ENCODE results near the gene MYLK2.
A peak's percentile ranks its signal among the peaks of the same experiment; 100 is the strongest.

The MYLK2 gene

GRCh38 chr20:31871618-31871954 is 52.4 kb downstream of the MYLK2 start:
- no peak for DNase-seq (ENCODE audit: low read depth in 2 of 2)

GRCh38 chr20:31872406-31872805 is 53.2 kb downstream of the MYLK2 start:
- DNase-seq (ENCODE audit: low read depth in 2 of 2), result no peak

GRCh38 chr20:31875671-31876070 is 56.5 kb downstream of the MYLK2 start:
- DNase-seq (ENCODE audit: low read depth in 2 of 2), result no peak

GRCh38 chr20:31877684-31878083 is 58.5 kb downstream of the MYLK2 start:
- no peak for DNase-seq (ENCODE audit: low read depth in 2 of 2)

GRCh38 chr20:31879143-31879987 is 60.2 kb downstream of the MYLK2 start:
- DNase-seq (ENCODE audit: low read depth in 2 of 2), result peak; percentile 73 to 77

GRCh38 chr20:31881945-31882344 is 62.8 kb downstream of the MYLK2 start:
- no peak for DNase-seq (ENCODE audit: low read depth in 2 of 2)

GRCh38 chr20:31883829-31884228 is 64.7 kb downstream of the MYLK2 start:
- DNase-seq (ENCODE audit: low read depth in 2 of 2), result no peak

Measured in stimulated activated CD8-positive, alpha-beta memory T cell treated with anti-CD3 and anti-CD28 coated beads, Interleukin-15, amount 100 ng/mL, for 48 hours (primary cell).